TTC549 (cell line): ENCODE results near the gene PPP1R12C.

Experiments
- FAIRE-seq: peaks from 2 replicates; lab custom pipeline; 2012; peaks lifted over from hg19 to GRCh38; lab: Jason Lieb, UNC

The PPP1R12C gene

GRCh38 chr19:55042688-55043087, 74.7 kb downstream of the PPP1R12C start:
- no peak for FAIRE-seq

GRCh38 chr19:55042344-55042678, 75.1 kb downstream of the PPP1R12C start:
- no peak for FAIRE-seq

GRCh38 chr19:55041627-55042343, 75.7 kb downstream of the PPP1R12C start:
- no peak for FAIRE-seq

GRCh38 chr19:55041244-55041626, 76.2 kb downstream of the PPP1R12C start:
- FAIRE-seq = no peak
